M059J (cell line): ENCODE measurements around the gene SERPINB12. TPM values are rescaled to one million over a fixed set of nuclear protein-coding genes. Genes with fewer than 3 reads are reported as not detected.

ENCODE experiments used
- DNase-seq: peaks from one replicate; pipeline ENCODE4 v3.0.0-alpha.2; 2012; ENCODE audit warnings: low read depth
- total RNA-seq: library from RNA; depleted of rRNA; stranded (reverse); fragments of >200 nt; shearing (Covaris generic); gene quantifications from 2 replicates; pipeline ENCODE4 v1.2.3, GENCODE V29; 2014; rRNA removed

SERPINB12 gene
- not detected in 2 replicates for total RNA-seq

- no peak for DNase-seq
These were observed at the start of gene SERPINB12 for GRCh38 chr18:63542069-63542468. SERPINB12 (plus strand) TSS chr18:63542369; CDS start chr18:63556160, 13,791 bp downstream.

- DNase-seq: peak; percentile 58
These were observed 49.3 kb upstream of the SERPINB12 start for GRCh38 chr18:63492851-63493250.

GRCh38 chr18:63495675-63496074 lies 46.5 kb upstream of the SERPINB12 start:
- DNase-seq: no peak

- DNase-seq: peak; percentile 50
These were observed 36.4 kb upstream of the SERPINB12 start for GRCh38 chr18:63505566-63506335.

- DNase-seq: no peak
These were observed 35.9 kb upstream of the SERPINB12 start for GRCh38 chr18:63506336-63506646.

- peak; percentile 18 for DNase-seq
These were observed 33.6 kb upstream of the SERPINB12 start for GRCh38 chr18:63508596-63508995.

GRCh38 chr18:63511285-63511684 lies 30.9 kb upstream of the SERPINB12 start:
- peak; percentile 62 for DNase-seq

- no peak for DNase-seq
These were observed 27.8 kb upstream of the SERPINB12 start for GRCh38 chr18:63514326-63514725.

GRCh38 chr18:63514888-63515678 lies 27.1 kb upstream of the SERPINB12 start:
- DNase-seq: no peak

GRCh38 chr18:63515801-63516200 lies 26.4 kb upstream of the SERPINB12 start:
- no peak for DNase-seq

- peak; percentile 81 for DNase-seq
These were observed 23.8 kb upstream of the SERPINB12 start for GRCh38 chr18:63518178-63519012.

GRCh38 chr18:63520053-63520685 lies 22.0 kb upstream of the SERPINB12 start:
- DNase-seq: no peak

- no peak for DNase-seq
These were observed 18.5 kb upstream of the SERPINB12 start for GRCh38 chr18:63523660-63524059.

- no peak for DNase-seq
These were observed 14.9 kb upstream of the SERPINB12 start for GRCh38 chr18:63527251-63527650.

- no peak for DNase-seq
These were observed 13.2 kb upstream of the SERPINB12 start for GRCh38 chr18:63528863-63529492.

- no peak for DNase-seq
These were observed 9.7 kb upstream of the SERPINB12 start for GRCh38 chr18:63532471-63532870.

- DNase-seq: no peak
These were observed 7.6 kb upstream of the SERPINB12 start for GRCh38 chr18:63534615-63535014.

- peak; percentile 26 for DNase-seq
These were observed 2.2 kb upstream of the SERPINB12 start for GRCh38 chr18:63539904-63540510.

GRCh38 chr18:63544017-63544416 lies 1.8 kb downstream of the SERPINB12 start:
- DNase-seq: no peak

- DNase-seq: no peak
These were observed 2.8 kb downstream of the SERPINB12 start for GRCh38 chr18:63545000-63545399.

GRCh38 chr18:63550068-63550467 lies 7.9 kb downstream of the SERPINB12 start:
- DNase-seq: no peak
